ENCODE data around the gene UCK2. TPM values are rescaled to one million over a fixed set of nuclear protein-coding genes. Genes with fewer than 3 reads are reported as not detected.
A peak's percentile ranks its signal among the peaks of the same experiment; 100 is the strongest.

Gene UCK2
- total RNA-seq, 1 donor from 2014 or later: 111 TPM

GRCh38 chr1:165954940-165955339, 127.5 kb downstream of the UCK2 start:
- no peak overlapping the region for H3K27ac Mint-ChIP-seq (ENCODE audit: unreplicated experiment)
- H3K36me3 Mint-ChIP-seq (ENCODE audit: low read depth, unreplicated experiment): no peaks in the 10 kb centered on the region
- Histone ChIP-seq H2AFZ (ENCODE audit: low read depth, low read length) (no peak overlapping the region), H3K27ac (ENCODE audit: low read depth, low read length) (no peak overlapping the region), H3K79me2 (ENCODE audit: insufficient read depth, low read length) (no peaks in the 10 kb centered on the region), H3K36me3 (ENCODE audit: insufficient read depth, low read length) (no peaks in the 10 kb centered on the region), H3K4me3 (ENCODE audit: insufficient read depth, low read depth, low read length) (no peak overlapping the region), H4K20me1 (ENCODE audit: insufficient read depth, low read length) (no peaks in the 10 kb centered on the region), H3K9me3 (ENCODE audit: insufficient read depth, low read depth, low read length) (no peaks in the 10 kb centered on the region), H3K4me1 (ENCODE audit: insufficient read depth, low read length) (no peaks in the 10 kb centered on the region), H3K4me2 (ENCODE audit: low read length) (no peak overlapping the region), H3K9ac (ENCODE audit: low read length) (no peak overlapping the region), H3K27me3 (ENCODE audit: insufficient read depth, low read length) (no peaks in the 10 kb centered on the region)
- H3K4me1 Mint-ChIP-seq (ENCODE audit: low read depth, unreplicated experiment): peaks cover 12% of the 10 kb centered on the region
- no peak overlapping the region for H3K4me3 Mint-ChIP-seq (ENCODE audit: unreplicated experiment)
- TF ChIP-seq EZH2 (IDR thresholded peaks at IDR 0.05; ENCODE audit: insufficient read depth, low read length): no peak
- no peak for TF ChIP-seq CTCF (IDR thresholded peaks at IDR 0.05; ENCODE audit: insufficient read depth, low read depth, low read length)
- peaks cover 2% of the 10 kb centered on the region for H3K9me3 Mint-ChIP-seq (ENCODE audit: unreplicated experiment)
- H3K27me3 Mint-ChIP-seq (ENCODE audit: low read depth, unreplicated experiment): peaks cover 10% of the 10 kb centered on the region
- DNase-seq (ENCODE audit: low read depth) (no peak), FAIRE-seq (no peak)

- Histone ChIP-seq H3K4me2 (ENCODE audit: low read length) (no peak overlapping the region), H3K9ac (ENCODE audit: low read length) (no peak overlapping the region), H2AFZ (ENCODE audit: low read depth, low read length) (no peak overlapping the region), H3K27me3 (ENCODE audit: insufficient read depth, low read length) (no peaks in the 10 kb centered on the region), H4K20me1 (ENCODE audit: insufficient read depth, low read length) (no peaks in the 10 kb centered on the region), H3K9me3 (ENCODE audit: insufficient read depth, low read depth, low read length) (no peaks in the 10 kb centered on the region), H3K4me1 (ENCODE audit: insufficient read depth, low read length) (no peaks in the 10 kb centered on the region), H3K27ac (ENCODE audit: low read depth, low read length) (no peak overlapping the region), H3K4me3 (ENCODE audit: insufficient read depth, low read depth, low read length) (no peak overlapping the region), H3K36me3 (ENCODE audit: insufficient read depth, low read length) (no peaks in the 10 kb centered on the region), H3K79me2 (ENCODE audit: insufficient read depth, low read length) (no peaks in the 10 kb centered on the region)
- no peak for FAIRE-seq
- H3K36me3 Mint-ChIP-seq (ENCODE audit: low read depth, unreplicated experiment): no peaks in the 10 kb centered on the region
- H3K27ac Mint-ChIP-seq (ENCODE audit: unreplicated experiment): no peak overlapping the region
- peaks cover 22% of the 10 kb centered on the region for H3K4me1 Mint-ChIP-seq (ENCODE audit: low read depth, unreplicated experiment)
- no peak for DNase-seq (ENCODE audit: low read depth)
- peaks cover 6% of the 10 kb centered on the region for H3K27me3 Mint-ChIP-seq (ENCODE audit: low read depth, unreplicated experiment)
- TF ChIP-seq EZH2 (IDR thresholded peaks at IDR 0.05; ENCODE audit: insufficient read depth, low read length) (no peak), CTCF (IDR thresholded peaks at IDR 0.05; ENCODE audit: insufficient read depth, low read depth, low read length) (no peak)
- H3K9me3 Mint-ChIP-seq (ENCODE audit: unreplicated experiment): peaks cover 2% of the 10 kb centered on the region
- H3K4me3 Mint-ChIP-seq (ENCODE audit: unreplicated experiment): no peak overlapping the region
Measured at GRCh38 chr1:165958306-165958705, 130.9 kb downstream of the UCK2 start.

DNA sequence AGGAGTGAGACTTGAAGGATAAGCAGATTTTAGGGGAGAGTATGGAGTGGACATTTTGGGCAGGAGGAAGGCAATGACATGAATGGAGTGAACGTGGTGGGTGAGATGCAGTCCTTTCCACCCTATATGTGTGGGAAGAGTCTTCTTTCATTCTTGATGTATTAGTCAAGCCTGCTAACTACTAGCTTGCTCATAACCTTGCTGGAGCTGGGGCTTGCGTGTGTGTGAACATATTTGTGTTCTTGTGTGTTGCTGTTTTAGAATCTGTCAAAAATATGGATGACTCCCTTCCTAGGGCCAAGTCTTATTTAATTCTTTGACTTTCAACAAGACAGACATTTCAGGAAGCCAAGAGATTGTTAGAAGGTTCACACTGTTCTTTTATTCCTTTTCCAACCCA, 132.7 kb downstream of the UCK2 start:
- Mint-ChIP-seq H3K36me3 (ENCODE audit: low read depth, unreplicated experiment) (no peaks in the 10 kb centered on the region), H3K4me1 (ENCODE audit: low read depth, unreplicated experiment) (peaks cover 21% of the 10 kb centered on the region), H3K4me3 (ENCODE audit: unreplicated experiment) (no peak overlapping the region), H3K27ac (ENCODE audit: unreplicated experiment) (peak overlapping the region; percentile 3), H3K27me3 (ENCODE audit: low read depth, unreplicated experiment) (peaks cover 6% of the 10 kb centered on the region), H3K9me3 (ENCODE audit: unreplicated experiment) (peaks cover 2% of the 10 kb centered on the region)
- H3K27me3 ChIP-seq (ENCODE audit: insufficient read depth, low read length): no peaks in the 10 kb centered on the region
- no peak overlapping the region for H2AFZ ChIP-seq (ENCODE audit: low read depth, low read length)
- no peaks in the 10 kb centered on the region for H4K20me1 ChIP-seq (ENCODE audit: insufficient read depth, low read length)
- no peaks in the 10 kb centered on the region for H3K36me3 ChIP-seq (ENCODE audit: insufficient read depth, low read length)
- no peak overlapping the region for H3K4me2 ChIP-seq (ENCODE audit: low read length)
- no peaks in the 10 kb centered on the region for H3K9me3 ChIP-seq (ENCODE audit: insufficient read depth, low read depth, low read length)
- no peak overlapping the region for H3K27ac ChIP-seq (ENCODE audit: low read depth, low read length)
- DNase-seq (ENCODE audit: low read depth): no peak
- no peaks in the 10 kb centered on the region for H3K79me2 ChIP-seq (ENCODE audit: insufficient read depth, low read length)
- TF ChIP-seq CTCF (IDR thresholded peaks at IDR 0.05; ENCODE audit: insufficient read depth, low read depth, low read length) (no peak), EZH2 (IDR thresholded peaks at IDR 0.05; ENCODE audit: insufficient read depth, low read length) (no peak)
- no peak overlapping the region for H3K9ac ChIP-seq (ENCODE audit: low read length)
- H3K4me3 ChIP-seq (ENCODE audit: insufficient read depth, low read depth, low read length): no peak overlapping the region
- FAIRE-seq: no peak
- no peaks in the 10 kb centered on the region for H3K4me1 ChIP-seq (ENCODE audit: insufficient read depth, low read length)
